Panc1 (cell line): Measurements from ENCODE around the gene NEGR1.

Experiments used
- POLR2AphosphoS5 ChIP-seq: IDR thresholded peaks from 2 replicates; pipeline ENCODE4 v1.6.1; 2012; ENCODE audit warnings: mild to moderate bottlenecking, low read depth, low read length, moderate library complexity
- TCF7L2 ChIP-seq: IDR thresholded peaks from 2 replicates; pipeline ENCODE4 v1.6.1; 2011; ENCODE audit warnings: mild to moderate bottlenecking, low read depth, low read length, inconsistent platforms
- TF ChIP-seq, protein P1 (sequence below): fragments of 450-650 bp; IDR thresholded peaks from 2 replicates; pipeline ENCODE4 v1.5.1; 2017; ENCODE audit warnings: mild to moderate bottlenecking
- TF ChIP-seq, protein P2 (sequence below), 2 experiments: IDR thresholded peaks; 2 replicates each; pipeline ENCODE4 v1.6.1; 2011 to 2012; ENCODE audit warnings: low read depth in 2 of 2, control low read depth in 1 of 2, low read length in 1 of 2, mild to moderate bottlenecking in 1 of 2, moderate library complexity in 1 of 2; ENCODE audit not compliant: insufficient read depth in 1 of 2

DNA sequence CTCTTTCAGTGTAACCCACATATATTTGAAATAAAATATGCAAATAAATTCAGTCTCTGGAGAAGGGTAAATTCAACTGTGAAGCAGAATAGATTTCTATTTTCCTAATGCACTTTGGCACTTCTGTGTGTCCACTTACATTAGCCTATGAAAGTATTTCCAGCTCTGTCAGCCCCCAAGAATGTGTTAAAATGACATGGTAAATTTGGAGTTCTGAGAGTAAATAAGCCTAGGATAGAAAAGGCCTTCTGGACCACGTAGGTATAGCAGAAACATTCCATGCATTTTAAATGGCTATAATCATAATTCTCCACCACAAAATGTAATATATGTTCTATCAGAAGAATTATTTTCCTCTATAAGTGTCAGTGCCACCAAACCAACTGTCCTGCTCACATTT lies 276.2 kb downstream of the NEGR1 start:
- TF ChIP-seq, protein P1, sequence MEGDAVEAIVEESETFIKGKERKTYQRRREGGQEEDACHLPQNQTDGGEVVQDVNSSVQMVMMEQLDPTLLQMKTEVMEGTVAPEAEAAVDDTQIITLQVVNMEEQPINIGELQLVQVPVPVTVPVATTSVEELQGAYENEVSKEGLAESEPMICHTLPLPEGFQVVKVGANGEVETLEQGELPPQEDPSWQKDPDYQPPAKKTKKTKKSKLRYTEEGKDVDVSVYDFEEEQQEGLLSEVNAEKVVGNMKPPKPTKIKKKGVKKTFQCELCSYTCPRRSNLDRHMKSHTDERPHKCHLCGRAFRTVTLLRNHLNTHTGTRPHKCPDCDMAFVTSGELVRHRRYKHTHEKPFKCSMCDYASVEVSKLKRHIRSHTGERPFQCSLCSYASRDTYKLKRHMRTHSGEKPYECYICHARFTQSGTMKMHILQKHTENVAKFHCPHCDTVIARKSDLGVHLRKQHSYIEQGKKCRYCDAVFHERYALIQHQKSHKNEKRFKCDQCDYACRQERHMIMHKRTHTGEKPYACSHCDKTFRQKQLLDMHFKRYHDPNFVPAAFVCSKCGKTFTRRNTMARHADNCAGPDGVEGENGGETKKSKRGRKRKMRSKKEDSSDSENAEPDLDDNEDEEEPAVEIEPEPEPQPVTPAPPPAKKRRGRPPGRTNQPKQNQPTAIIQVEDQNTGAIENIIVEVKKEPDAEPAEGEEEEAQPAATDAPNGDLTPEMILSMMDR, result no peak
- TF ChIP-seq POLR2AphosphoS5, result no peak
- TF ChIP-seq TCF7L2, result no peak
- TF ChIP-seq, protein P2, sequence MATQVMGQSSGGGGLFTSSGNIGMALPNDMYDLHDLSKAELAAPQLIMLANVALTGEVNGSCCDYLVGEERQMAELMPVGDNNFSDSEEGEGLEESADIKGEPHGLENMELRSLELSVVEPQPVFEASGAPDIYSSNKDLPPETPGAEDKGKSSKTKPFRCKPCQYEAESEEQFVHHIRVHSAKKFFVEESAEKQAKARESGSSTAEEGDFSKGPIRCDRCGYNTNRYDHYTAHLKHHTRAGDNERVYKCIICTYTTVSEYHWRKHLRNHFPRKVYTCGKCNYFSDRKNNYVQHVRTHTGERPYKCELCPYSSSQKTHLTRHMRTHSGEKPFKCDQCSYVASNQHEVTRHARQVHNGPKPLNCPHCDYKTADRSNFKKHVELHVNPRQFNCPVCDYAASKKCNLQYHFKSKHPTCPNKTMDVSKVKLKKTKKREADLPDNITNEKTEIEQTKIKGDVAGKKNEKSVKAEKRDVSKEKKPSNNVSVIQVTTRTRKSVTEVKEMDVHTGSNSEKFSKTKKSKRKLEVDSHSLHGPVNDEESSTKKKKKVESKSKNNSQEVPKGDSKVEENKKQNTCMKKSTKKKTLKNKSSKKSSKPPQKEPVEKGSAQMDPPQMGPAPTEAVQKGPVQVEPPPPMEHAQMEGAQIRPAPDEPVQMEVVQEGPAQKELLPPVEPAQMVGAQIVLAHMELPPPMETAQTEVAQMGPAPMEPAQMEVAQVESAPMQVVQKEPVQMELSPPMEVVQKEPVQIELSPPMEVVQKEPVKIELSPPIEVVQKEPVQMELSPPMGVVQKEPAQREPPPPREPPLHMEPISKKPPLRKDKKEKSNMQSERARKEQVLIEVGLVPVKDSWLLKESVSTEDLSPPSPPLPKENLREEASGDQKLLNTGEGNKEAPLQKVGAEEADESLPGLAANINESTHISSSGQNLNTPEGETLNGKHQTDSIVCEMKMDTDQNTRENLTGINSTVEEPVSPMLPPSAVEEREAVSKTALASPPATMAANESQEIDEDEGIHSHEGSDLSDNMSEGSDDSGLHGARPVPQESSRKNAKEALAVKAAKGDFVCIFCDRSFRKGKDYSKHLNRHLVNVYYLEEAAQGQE (IDR thresholded peaks at IDR 0.05; ENCODE audit: insufficient read depth in 1 of 2, low read depth in 2 of 2, low read length in 1 of 2), result no peak
